NT2/D1 (cell line): Measurements from ENCODE around the gene GSTO2.

Experiments used
- DNase-seq: peaks from one replicate; pipeline ENCODE4 v3.0.0-alpha.2; 2011; ENCODE audit warnings: low read depth, low spot score
- H3K27me3 ChIP-seq: 2 replicates; pipeline ENCODE4 v1.6.0; 2011; ENCODE audit warnings: mild to moderate bottlenecking; ENCODE audit not compliant: insufficient read length, insufficient read depth
- H3K36me3 ChIP-seq: 2 replicates; pipeline ENCODE4 v1.6.1; 2011; ENCODE audit warnings: mild to moderate bottlenecking, low read length, mixed read lengths; ENCODE audit not compliant: insufficient read depth, insufficient read length
- H3K4me1 ChIP-seq: 2 replicates; pipeline ENCODE4 v1.5.1; 2011; ENCODE audit not compliant: insufficient read depth, insufficient read length
- H3K4me3 ChIP-seq: 2 replicates; pipeline ENCODE4 v1.5.1; 2011; ENCODE audit warnings: low read depth; ENCODE audit not compliant: insufficient read length
- H3K9ac ChIP-seq: 2 replicates; pipeline ENCODE4 v1.6.0; 2011; ENCODE audit warnings: low read depth; ENCODE audit not compliant: insufficient read length
- H3K9me3 ChIP-seq: 2 replicates; pipeline ENCODE4 v1.5.1; 2011; ENCODE audit warnings: mild to moderate bottlenecking, low read length; ENCODE audit not compliant: insufficient read depth
- SUZ12 ChIP-seq: IDR thresholded peaks from 2 replicates; pipeline ENCODE4 v1.6.1; 2011; ENCODE audit not compliant: insufficient read length, insufficient read depth; ENCODE audit errors: extremely low read depth
- YY1 ChIP-seq: IDR thresholded peaks from 2 replicates; pipeline ENCODE4 v1.6.1; 2011; ENCODE audit not compliant: insufficient read length, insufficient read depth
- ZNF274 ChIP-seq: IDR thresholded peaks from 2 replicates; pipeline ENCODE4 v1.6.1; 2011; ENCODE audit warnings: mild to moderate bottlenecking, low read depth, low read length

The GSTO2 gene

DNA sequence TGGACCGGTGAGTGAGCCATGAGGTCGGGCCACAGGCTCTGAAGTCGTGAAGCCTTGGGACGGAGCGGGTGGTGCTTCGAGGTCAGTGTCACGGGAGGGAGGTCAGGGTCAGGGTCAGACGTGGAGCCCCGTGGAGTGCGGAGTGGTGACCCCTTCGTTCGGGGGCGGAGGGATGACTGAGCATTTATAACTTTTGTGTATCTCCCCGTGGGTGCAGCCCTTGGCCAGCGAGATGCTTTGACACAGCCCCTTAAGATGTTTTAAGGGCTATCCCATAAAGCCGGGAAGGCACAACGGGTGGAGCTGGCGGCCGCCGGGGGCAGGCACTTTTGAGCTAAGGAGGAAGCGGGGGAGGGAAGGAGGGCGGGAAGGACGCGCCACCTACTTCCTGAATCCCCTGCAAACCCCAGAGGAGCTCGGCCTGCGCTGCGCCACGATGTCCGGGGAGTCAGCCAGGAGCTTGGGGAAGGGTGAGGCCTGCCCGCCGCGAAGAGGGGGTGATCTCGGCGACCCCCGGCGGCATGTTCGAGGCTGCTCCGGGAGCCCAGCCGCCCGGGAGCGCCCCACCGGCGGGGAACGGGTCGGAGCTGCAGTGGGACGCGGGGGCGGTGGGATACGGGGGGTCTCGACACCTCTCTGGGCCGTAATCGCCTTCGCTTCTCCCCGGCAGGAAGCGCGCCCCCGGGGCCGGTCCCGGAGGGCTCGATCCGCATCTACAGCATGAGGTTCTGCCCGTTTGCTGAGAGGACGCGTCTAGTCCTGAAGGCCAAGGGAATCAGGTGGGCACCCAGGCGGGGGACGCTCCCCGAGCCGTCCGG lies 14.3 kb upstream of the GSTO2 start, which contains the start of gene GSTO1:
GSTO1 (plus strand) TSS at position 400 of the 818 bp plus-strand sequence; CDS start at position 437, 37 bp downstream.
- Histone ChIP-seq H3K4me1 (no peaks in the 10 kb centered on the region), H3K36me3 (peaks cover 26% of the 10 kb centered on the region), H3K4me3 (peak within 1 kb of the TSS; percentile 78), H3K9me3 (peaks cover 4% of the 10 kb centered on the region; the same call in 1 of the 2 replicates), H3K9ac (peak within 1 kb of the TSS; percentile 88), H3K27me3 (no peaks in the 10 kb centered on the region)
- no peak for DNase-seq
- TF ChIP-seq ZNF274: no peak

DNA sequence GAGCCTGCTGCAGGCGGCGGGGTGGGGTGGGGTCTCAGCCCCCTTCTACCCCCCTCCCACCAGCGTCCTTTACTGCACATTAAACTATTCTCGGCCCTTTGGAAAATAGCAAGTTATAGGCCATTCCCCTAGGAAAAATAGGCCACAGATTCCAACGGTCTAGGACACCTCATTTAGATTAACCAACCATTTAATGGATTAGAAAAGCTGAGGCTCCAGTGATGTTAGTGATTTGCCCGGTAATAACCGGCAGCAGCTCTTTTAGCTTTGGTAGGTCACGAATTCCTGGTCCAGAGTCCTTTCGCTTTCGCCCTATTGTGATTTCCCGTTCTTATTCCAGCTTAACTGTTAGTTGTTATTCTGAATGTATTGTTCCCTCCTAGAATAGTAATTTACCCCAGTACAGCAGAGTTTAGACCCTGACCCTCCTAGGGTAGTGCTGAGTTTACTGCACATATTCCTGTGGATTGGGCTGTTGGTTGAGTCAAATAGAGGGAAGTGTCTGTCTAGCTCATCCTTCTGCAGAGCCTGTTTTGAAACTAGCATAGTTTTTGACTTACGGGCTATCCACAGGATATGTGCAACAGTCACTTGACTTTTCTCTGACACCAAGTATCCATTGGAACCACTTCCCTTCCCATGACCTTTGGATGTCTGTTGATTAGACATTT lies 13.5 kb upstream of the GSTO2 start:
- H3K36me3 ChIP-seq: peaks cover 33% of the 10 kb centered on the region
- no peak for DNase-seq

DNA sequence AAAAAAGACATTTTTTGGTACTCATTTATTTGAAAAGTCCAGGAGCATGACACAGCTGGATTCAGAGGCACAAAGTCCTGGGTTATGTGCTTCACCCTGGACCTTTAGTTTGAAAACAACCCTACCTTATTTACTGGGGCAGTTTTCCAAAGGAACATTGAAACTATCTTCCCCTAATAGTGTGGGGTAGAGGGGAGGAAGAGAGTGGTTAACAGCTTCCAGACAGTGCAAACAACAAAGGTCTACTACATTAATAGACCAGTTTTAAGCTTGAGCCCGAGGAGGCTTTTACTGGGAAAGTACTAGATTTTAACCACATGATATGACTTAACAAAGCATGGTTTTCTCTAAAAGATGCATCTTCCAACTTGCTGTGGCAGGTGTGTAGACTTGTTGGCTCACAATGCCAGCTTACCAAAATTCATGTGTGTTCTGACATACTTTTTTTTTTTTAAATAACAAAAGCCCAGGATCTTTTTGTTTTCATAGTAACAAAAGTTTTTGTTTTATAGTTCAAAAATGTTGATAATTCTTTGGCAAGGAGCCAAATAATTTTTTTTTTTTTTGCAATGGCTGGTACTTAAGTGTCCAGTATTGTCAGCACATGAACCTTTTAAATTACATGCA lies 12.5 kb upstream of the GSTO2 start:
- peaks cover 43% of the 10 kb centered on the region for H3K36me3 ChIP-seq
- H3K4me1 ChIP-seq: no peaks in the 10 kb centered on the region
- H3K9ac ChIP-seq: peak overlapping the region; percentile 88
- no peaks in the 10 kb centered on the region for H3K27me3 ChIP-seq
- H3K4me3 ChIP-seq: peak overlapping the region; percentile 78
- DNase-seq: no peak
- TF ChIP-seq ZNF274: no peak
- TF ChIP-seq YY1: no peak
- H3K9me3 ChIP-seq: peaks cover 4% of the 10 kb centered on the region; the same call in 1 of the 2 replicates

More for the DNA sequence above, 13.5 kb upstream of the GSTO2 start:
- no peaks in the 10 kb centered on the region for H3K4me1 ChIP-seq
- TF ChIP-seq SUZ12 (no peak), ZNF274 (no peak), YY1 (no peak)
- peaks cover 4% of the 10 kb centered on the region; the same call in 1 of the 2 replicates for H3K9me3 ChIP-seq
- no peaks in the 10 kb centered on the region for H3K27me3 ChIP-seq
- H3K4me3 ChIP-seq: peak overlapping the region; percentile 78
- H3K9ac ChIP-seq: peak overlapping the region; percentile 88

DNA sequence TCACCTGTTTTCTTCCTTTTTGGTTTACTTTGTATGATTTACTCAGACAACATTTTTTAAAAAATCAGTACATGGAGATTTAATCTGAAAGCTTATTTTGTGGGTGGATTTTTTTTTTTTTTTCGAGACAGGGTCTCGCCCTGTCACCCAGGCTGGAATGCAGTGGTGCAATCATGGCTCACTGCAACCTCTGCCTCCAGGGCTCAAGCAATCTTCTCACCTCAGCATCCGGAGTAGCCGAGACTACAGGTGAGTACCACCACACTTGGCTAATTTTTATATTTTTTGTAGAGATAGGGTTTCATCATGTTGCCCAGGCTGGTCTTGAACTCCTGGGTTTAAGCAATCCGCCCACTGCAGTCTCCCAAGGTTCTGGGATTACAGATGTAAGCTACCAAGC lies 11.7 kb upstream of the GSTO2 start:
- no peak for DNase-seq
- Histone ChIP-seq H3K27me3 (no peaks in the 10 kb centered on the region), H3K9ac (no peak overlapping the region), H3K4me1 (no peaks in the 10 kb centered on the region), H3K9me3 (peaks cover 3% of the 10 kb centered on the region; the same call in 1 of the 2 replicates), H3K36me3 (peaks cover 51% of the 10 kb centered on the region), H3K4me3 (no peak overlapping the region)
- TF ChIP-seq SUZ12: no peak
- TF ChIP-seq YY1: no peak
- no peak for TF ChIP-seq ZNF274

DNA sequence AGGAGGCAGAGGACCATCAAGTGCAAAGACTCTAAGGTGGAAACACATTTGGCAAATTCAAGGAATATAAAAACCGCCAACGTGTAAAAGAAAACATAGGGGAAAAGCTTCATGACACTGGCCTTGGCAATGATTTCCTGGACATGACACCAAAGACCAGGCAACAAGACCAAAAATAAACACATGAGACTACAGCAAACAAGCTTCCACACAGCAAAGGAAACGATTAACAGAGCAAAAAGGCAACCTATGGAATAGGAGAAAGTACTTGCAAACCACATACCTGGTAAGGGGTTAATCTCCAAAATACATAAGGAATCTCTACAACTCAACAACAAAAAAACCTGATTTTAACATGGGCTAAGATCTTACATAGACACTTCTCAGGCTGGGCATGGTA lies 10.8 kb upstream of the GSTO2 start:
- DNase-seq: no peak
- H3K9me3 ChIP-seq: no peaks in the 10 kb centered on the region
- H3K27me3 ChIP-seq: no peaks in the 10 kb centered on the region
- no peak overlapping the region for H3K4me3 ChIP-seq
- no peaks in the 10 kb centered on the region for H3K4me1 ChIP-seq
- TF ChIP-seq SUZ12 (no peak), YY1 (no peak), ZNF274 (no peak)
- peaks cover 60% of the 10 kb centered on the region for H3K36me3 ChIP-seq
- no peak overlapping the region for H3K9ac ChIP-seq

- Histone ChIP-seq H3K27me3 (no peaks in the 10 kb centered on the region), H3K4me1 (no peaks in the 10 kb centered on the region), H3K9me3 (no peaks in the 10 kb centered on the region), H3K4me3 (no peak overlapping the region), H3K9ac (no peak overlapping the region), H3K36me3 (peaks cover 70% of the 10 kb centered on the region)
- no peak for DNase-seq
- no peak for TF ChIP-seq YY1
- TF ChIP-seq ZNF274: no peak
- no peak for TF ChIP-seq SUZ12
These were observed 9.5 kb upstream of the GSTO2 start for GRCh38 chr10:104259456-104259855.
